DOHH2 (cell line): ENCODE measurements around the gene CTNND1.
A peak's percentile ranks its signal among the peaks of the same experiment; 100 is the strongest.

Source experiments
- H3F3A ChIP-seq: fragments of 200-600 bp; sonication (generic), shearing (Covaris generic); 2 replicates; pipeline ENCODE4 v1.6.0; 2016; ENCODE audit warnings: antibody characterized with exemption, mild to moderate bottlenecking; ENCODE audit not compliant: control insufficient read depth, insufficient read depth
- H3K27ac ChIP-seq: fragments of 200-600 bp; sonication (generic); 2 replicates; pipeline ENCODE4 v1.5.1; 2014; ENCODE audit warnings: low read depth, mild to moderate bottlenecking, low read length, moderate library complexity
- H3K27me3 ChIP-seq: fragments of 200-600 bp; sonication (generic); 2 replicates; pipeline ENCODE4 v1.6.1; 2014; ENCODE audit warnings: mild to moderate bottlenecking, low read length, mixed read lengths; ENCODE audit not compliant: control insufficient read depth
- H3K36me3 ChIP-seq: fragments of 200-600 bp; sonication (generic); 2 replicates; pipeline ENCODE4 v1.6.1; 2014; ENCODE audit warnings: mild to moderate bottlenecking, low read length, moderate library complexity, mixed read lengths; ENCODE audit not compliant: control insufficient read depth
- H3K4me1 ChIP-seq: fragments of 200-600 bp; sonication (generic); 2 replicates; pipeline ENCODE4 v1.6.1; 2014; ENCODE audit warnings: mild to moderate bottlenecking, low read length, mixed read lengths; ENCODE audit not compliant: control insufficient read depth
- H3K4me2 ChIP-seq: fragments of 200-600 bp; sonication (generic); 2 replicates; pipeline ENCODE4 v1.6.0; 2014; ENCODE audit warnings: mild to moderate bottlenecking, low read length, moderate library complexity
- H3K4me3 ChIP-seq: fragments of 200-600 bp; sonication (generic); 2 replicates; pipeline ENCODE4 v1.5.1; 2014; ENCODE audit warnings: mild to moderate bottlenecking, low read length, mixed read lengths
- H3K79me2 ChIP-seq: fragments of 200-600 bp; sonication (generic); 2 replicates; pipeline ENCODE4 v1.6.1; 2014; ENCODE audit warnings: mild to moderate bottlenecking, low read length, mixed read lengths; ENCODE audit not compliant: control insufficient read depth
- H3K9me2 ChIP-seq: fragments of 200-600 bp; sonication (generic); replicated peaks from 2 replicates; pipeline ENCODE4 v1.6.1; 2014; ENCODE audit warnings: mild to moderate bottlenecking, low read length, mixed read lengths; ENCODE audit not compliant: control insufficient read depth
- H3K9me3 ChIP-seq: fragments of 200-600 bp; sonication (generic); 2 replicates; pipeline ENCODE4 v1.6.1; 2014; ENCODE audit warnings: antibody characterized with exemption, low read length, mixed read lengths; ENCODE audit not compliant: control insufficient read depth, insufficient read depth
- H4K20me1 ChIP-seq: fragments of 200-600 bp; sonication (generic); 2 replicates; pipeline ENCODE4 v1.6.0; 2014; ENCODE audit warnings: low read depth, mild to moderate bottlenecking, antibody characterized with exemption, low read length, moderate library complexity; ENCODE audit not compliant: control insufficient read depth, insufficient read depth
- CTCF ChIP-seq: fragments of 200-600 bp; sonication (generic); IDR thresholded peaks from one replicate; pipeline ENCODE4 v1.5.1; 2014; ENCODE audit warnings: antibody characterized with exemption, mild to moderate bottlenecking, low read depth, low read length; ENCODE audit not compliant: poor library complexity, severe bottlenecking
- EZH2phosphoT487 ChIP-seq: fragments of 200-600 bp; sonication (generic); IDR thresholded peaks from 2 replicates; pipeline ENCODE4 v1.6.1; 2017; ENCODE audit warnings: borderline replicate concordance, mild to moderate bottlenecking, antibody characterized with exemption, low read length, moderate library complexity, mixed read lengths

Gene CTNND1

GRCh38 chr11:57762235-57762861 is 746 bp downstream of the CTNND1 start:
- H3K4me3 ChIP-seq = peak overlapping the region; percentile 93
- peaks cover 19% of the 10 kb centered on the region for H3K4me1 ChIP-seq
- H3K79me2 ChIP-seq = peaks cover 55% of the 10 kb centered on the region
- no peaks in the 10 kb centered on the region for H3K9me2 ChIP-seq
- no peak overlapping the region for H3K27ac ChIP-seq
- peaks cover 2% of the 10 kb centered on the region; the same call in 1 of the 2 replicates for H3F3A ChIP-seq
- no peaks in the 10 kb centered on the region; the same call in 1 of the 2 replicates for H4K20me1 ChIP-seq
- H3K4me2 ChIP-seq = peak overlapping the region; percentile 74
- no peaks in the 10 kb centered on the region for H3K27me3 ChIP-seq
- TF ChIP-seq CTCF = no peak
- TF ChIP-seq EZH2phosphoT487 = no peak
- H3K36me3 ChIP-seq = no peaks in the 10 kb centered on the region
- H3K9me3 ChIP-seq = no peaks in the 10 kb centered on the region

GRCh38 chr11:57763568-57763967 is 2.0 kb downstream of the CTNND1 start:
- TF ChIP-seq EZH2phosphoT487 (no peak), CTCF (no peak)
- peaks cover 2% of the 10 kb centered on the region; the same call in 1 of the 2 replicates for H3F3A ChIP-seq
- H3K36me3 ChIP-seq = no peaks in the 10 kb centered on the region
- peak overlapping the region; percentile 74 for H3K4me2 ChIP-seq
- no peaks in the 10 kb centered on the region for H3K9me2 ChIP-seq
- no peaks in the 10 kb centered on the region for H3K27me3 ChIP-seq
- no peak overlapping the region for H3K27ac ChIP-seq
- peaks cover 61% of the 10 kb centered on the region for H3K79me2 ChIP-seq
- peak overlapping the region; percentile 93 for H3K4me3 ChIP-seq
- no peaks in the 10 kb centered on the region; the same call in 1 of the 2 replicates for H4K20me1 ChIP-seq
- H3K9me3 ChIP-seq = no peaks in the 10 kb centered on the region
- H3K4me1 ChIP-seq = peaks cover 19% of the 10 kb centered on the region

- Histone ChIP-seq H3K27me3 (no peaks in the 10 kb centered on the region), H3K27ac (no peak overlapping the region), H3K4me3 (peak overlapping the region; percentile 93), H3K9me3 (no peaks in the 10 kb centered on the region), H3K79me2 (peaks cover 63% of the 10 kb centered on the region), H3F3A (peaks cover 2% of the 10 kb centered on the region; the same call in 1 of the 2 replicates), H3K4me2 (peak overlapping the region; percentile 74), H3K4me1 (peaks cover 19% of the 10 kb centered on the region), H3K36me3 (no peaks in the 10 kb centered on the region), H4K20me1 (no peaks in the 10 kb centered on the region; the same call in 1 of the 2 replicates), H3K9me2 (no peaks in the 10 kb centered on the region)
- no peak for TF ChIP-seq CTCF
- TF ChIP-seq EZH2phosphoT487 = no peak
Observed at GRCh38 chr11:57764021-57764420, 2.4 kb downstream of the CTNND1 start.
